Heart left ventricle (tissue), 16 donors: ENCODE results near the gene AAGAB. TPM values are rescaled to one million over a fixed set of nuclear protein-coding genes. Genes with fewer than 3 reads are reported as not detected.
"Not testable (repeated sequence)": the region's sequence is repeated elsewhere in the genome, so short reads cannot be mapped to it uniquely, and the experiment has no call there.

ENCODE experiments used
- ATAC-seq, 4 donors: fragments of 200-7000 bp; cut with Tn5 transposase; one replicate each; pipeline ENCODE4 v1.9.1; 2020 to 2022; ENCODE audit warnings: moderate library complexity in 4 of 4, mild to moderate bottlenecking in 3 of 4, moderate number of reproducible peaks in 1 of 4
- DNase-seq, 5 donors: peaks; one replicate each; pipeline ENCODE4 v3.0.0-alpha.2; 2020
- H3K27ac ChIP-seq, 12 donors: fragments of 200-600 bp; sonication (generic) in 4 of 12; one replicate each; pipeline versions ENCODE4 v1.5.0 to v1.8.0; 2016 to 2022; ENCODE audit warnings: mild to moderate bottlenecking in 2 of 12
- H3K27me3 ChIP-seq, 9 donors: fragments of 200-600 bp; sonication (generic) in 2 of 9; one replicate each; pipeline versions ENCODE4 v1.5.1 to v1.8.0; 2016 to 2022; ENCODE audit warnings: mild to moderate bottlenecking in 3 of 9
- H3K36me3 ChIP-seq, 9 donors: fragments of 200-600 bp; sonication (generic) in 2 of 9; one replicate each; pipeline versions ENCODE4 v1.5.0 to v1.8.0; 2018 to 2022; ENCODE audit warnings: mild to moderate bottlenecking in 2 of 9
- H3K4me1 ChIP-seq, 12 donors: fragments of 200-600 bp; sonication (generic) in 4 of 12; one replicate each; pipeline versions ENCODE4 v1.5.0 to v1.8.0; 2016 to 2022; ENCODE audit warnings: mild to moderate bottlenecking in 3 of 12
- H3K4me3 ChIP-seq, 12 donors: fragments of 200-600 bp; sonication (generic) in 4 of 12; one replicate each; pipeline versions ENCODE4 v1.5.0 to v1.8.0; 2017 to 2022; ENCODE audit warnings: mild to moderate bottlenecking in 9 of 12, moderate library complexity in 4 of 12
- H3K9me3 ChIP-seq, 12 donors: fragments of 200-600 bp; sonication (generic) in 4 of 12; one replicate each; pipeline versions ENCODE4 v1.5.0 to v1.8.0; 2016 to 2022; ENCODE audit warnings: mild to moderate bottlenecking in 1 of 12
- POLR2A ChIP-seq, 2 donors: fragments of 450-650 bp; IDR thresholded peaks; one replicate each; pipeline ENCODE4 v1.6.1; 2017; ENCODE audit warnings: antibody characterized with exemption in 2 of 2, mild to moderate bottlenecking in 2 of 2, moderate library complexity in 2 of 2
- WGBS, 4 donors: extraction: QIAGEN DNeasy Blood & Tissue Kit in 2 of 4; methylation state at CpG; one replicate each; pipeline versions ENCODE4 v1.1.5 to v1.1.7; 2013 to 2018; 5-methylcytosine and 5-hydroxymethylcytosine counted together
- intact Hi-C, 10 donors: fragments of 100-400 bp; cut with DNase I; formaldehyde crosslinking; loops; one replicate each; pipeline versions ENCODE4 v1.11.1 to v1.14.2; 2022
- polyA plus RNA-seq, 2 donors: library from polyadenylated mRNA; stranded (reverse); fragments of 200-250 nt; gene quantifications; one replicate each; pipeline ENCODE4 v1.2.3, GENCODE V29; 2013
- total RNA-seq, 9 donors: library from RNA; depleted of rRNA in 2 of 9; stranded (reverse); fragments of >200 nt in 2 of 9; fragmentation: NEBNext Ultra II Directional in 3 of 9; extraction: Animal tissue kit (Norgen Biotek cat#: 25700) in 3 of 9; gene quantifications; one replicate each; pipeline versions ENCODE4 v1.1.0 to v1.2.4, GENCODE V29; 2016 to 2023
- TF ChIP-seq, protein P1 (sequence below), 12 donors: fragments of 200-600 bp; sonication (generic) in 4 of 12; IDR thresholded peaks; one replicate each; pipeline versions ENCODE4 v1.5.0 to v1.8.0; 2018 to 2022; ENCODE audit warnings: antibody characterized with exemption in 12 of 12, mild to moderate bottlenecking in 5 of 12
- donor health status: ischemic (EF 13 %, LVEDD 7.1; RV severe dilation, severe dysfunction).
- donor health status: healthy with polysubstance abuse.
- donor health status: DM: no; HTN: yes; CAD: no.
- donor health status: DM: no; HTN: no; CAD: no.
- donor health status: ischemic (EF 25% LVEDD 6.9; RV normal size, moderate dysfunction).
- donor health status: ischemic (EF 25% LVEDD 5.7; RV mildly dilated, moderate dysfunction).
- donor health status: healthy.
- donor health status: DM: yes; HTN: yes; CAD: no.
- donor health status: ischemic (EF 35%, LVEDD 5.7; RV mildly dilated, moderate dysfunction).
- donor health status: nonischemic (EF 11% LVEDD 7.7; RV severe dilation, severe dysfunction).
- donor health status: DM: yes; HTN: yes; CAD: no.
- donor health status: PGD.
- donor health status: ischemic (EF 29% LVEDD 5.4; RV normal size, mild dysfunction).
- donor health status: nonischemic (EF 23%, LVEDD 6.1; RV moderate dilation, normal function).

The AAGAB gene
- total and polyA plus RNA-seq, 11 donors: 5.4 to 43.4 (median 28.0) TPM

DNA sequence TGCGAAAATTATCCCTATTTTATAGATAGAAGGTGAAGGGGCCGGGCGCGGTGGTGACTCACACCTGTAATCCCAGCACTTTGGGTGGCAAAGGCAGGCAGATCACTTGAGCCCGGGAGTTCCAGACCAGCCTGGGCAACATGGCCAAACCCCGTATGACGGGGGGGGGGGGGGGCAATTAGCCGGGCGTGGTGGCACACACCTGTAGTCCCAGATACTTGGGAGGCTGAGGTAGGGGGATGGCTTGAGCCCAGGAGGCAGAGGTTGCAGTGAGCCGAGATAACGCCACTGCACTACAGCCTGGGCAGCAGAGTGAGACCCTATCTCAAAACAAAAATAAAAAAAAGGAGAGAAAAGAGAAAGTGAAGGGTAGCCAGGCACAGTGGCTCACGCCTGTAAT is 1.4 kb downstream of the AAGAB start:
- no peak for DNase-seq
- Histone ChIP-seq H3K4me3 (peak overlapping the region in 7 of 12 donors; percentile 73 to 97 (median 88)), H3K27ac (no peak overlapping the region), H3K36me3 (no peaks in the 10 kb centered on the region), H3K4me1 (peaks cover 0 to 29% (median 12%) of the 10 kb centered on the region in 12 donors), H3K27me3 (no peaks in the 10 kb centered on the region), H3K9me3 (no peaks in the 10 kb centered on the region)
- intact Hi-C loops: loop anchor here in 8 of 10 donors (5.0 to 10.0 kb wide), 5 partner anchors 51 to 584 kb away; partner anchors contain the start of gene SMAD3 (in 7 of the 8)
- ATAC-seq: no peak
- TF ChIP-seq, protein P1, sequence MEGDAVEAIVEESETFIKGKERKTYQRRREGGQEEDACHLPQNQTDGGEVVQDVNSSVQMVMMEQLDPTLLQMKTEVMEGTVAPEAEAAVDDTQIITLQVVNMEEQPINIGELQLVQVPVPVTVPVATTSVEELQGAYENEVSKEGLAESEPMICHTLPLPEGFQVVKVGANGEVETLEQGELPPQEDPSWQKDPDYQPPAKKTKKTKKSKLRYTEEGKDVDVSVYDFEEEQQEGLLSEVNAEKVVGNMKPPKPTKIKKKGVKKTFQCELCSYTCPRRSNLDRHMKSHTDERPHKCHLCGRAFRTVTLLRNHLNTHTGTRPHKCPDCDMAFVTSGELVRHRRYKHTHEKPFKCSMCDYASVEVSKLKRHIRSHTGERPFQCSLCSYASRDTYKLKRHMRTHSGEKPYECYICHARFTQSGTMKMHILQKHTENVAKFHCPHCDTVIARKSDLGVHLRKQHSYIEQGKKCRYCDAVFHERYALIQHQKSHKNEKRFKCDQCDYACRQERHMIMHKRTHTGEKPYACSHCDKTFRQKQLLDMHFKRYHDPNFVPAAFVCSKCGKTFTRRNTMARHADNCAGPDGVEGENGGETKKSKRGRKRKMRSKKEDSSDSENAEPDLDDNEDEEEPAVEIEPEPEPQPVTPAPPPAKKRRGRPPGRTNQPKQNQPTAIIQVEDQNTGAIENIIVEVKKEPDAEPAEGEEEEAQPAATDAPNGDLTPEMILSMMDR (IDR thresholded peaks at IDR 0.05): no peak
- no peak for TF ChIP-seq POLR2A (IDR thresholded peaks at IDR 0.05)
- WGBS, 4 donors: 89 to 92% (median 91%) methylated on average over 12 of the region's 12 CpGs

DNA sequence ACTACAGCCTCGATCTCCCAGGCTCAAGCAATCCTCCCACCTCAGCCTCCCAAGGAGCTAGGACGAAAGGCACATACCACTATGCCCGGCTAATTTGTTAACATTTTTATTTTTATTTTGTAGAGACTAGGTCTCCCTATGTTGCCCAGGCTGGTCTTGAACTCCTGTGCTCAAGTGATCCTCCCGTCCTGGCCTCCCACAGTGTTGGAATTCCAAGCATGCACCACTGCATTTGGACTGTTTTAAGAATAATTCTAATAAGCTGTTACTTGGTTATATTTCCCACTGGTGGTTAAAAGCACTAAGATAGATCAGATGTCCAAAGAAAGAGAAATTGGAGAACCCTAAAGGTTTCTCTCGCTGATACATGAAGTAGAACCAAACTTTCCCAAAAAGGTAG is 3.1 kb downstream of the AAGAB start:
- no peak for ATAC-seq
- intact Hi-C loops: loop anchor here in 8 of 10 donors (5.0 to 10.0 kb wide), 5 partner anchors 49 to 586 kb away; partner anchors contain the start of gene SMAD3 (in 7 of the 8)
- H3K27me3 ChIP-seq: no peaks in the 10 kb centered on the region
- 94 to 98% (median 96%) methylated on average over 5 of the region's 5 CpGs for WGBS, 4 donors
- no peak overlapping the region for H3K4me3 ChIP-seq
- H3K9me3 ChIP-seq: peaks cover 0 to 7% (median 0%) of the 10 kb centered on the region in 12 donors
- peaks cover 0 to 29% (median 12%) of the 10 kb centered on the region in 12 donors for H3K4me1 ChIP-seq
- H3K27ac ChIP-seq: no peak overlapping the region
- peaks cover 0 to 5% (median 0%) of the 10 kb centered on the region in 9 donors for H3K36me3 ChIP-seq
- TF ChIP-seq POLR2A (IDR thresholded peaks at IDR 0.05): no peak
- TF ChIP-seq, protein P1 (IDR thresholded peaks at IDR 0.05): no peak
- DNase-seq: no peak

DNA sequence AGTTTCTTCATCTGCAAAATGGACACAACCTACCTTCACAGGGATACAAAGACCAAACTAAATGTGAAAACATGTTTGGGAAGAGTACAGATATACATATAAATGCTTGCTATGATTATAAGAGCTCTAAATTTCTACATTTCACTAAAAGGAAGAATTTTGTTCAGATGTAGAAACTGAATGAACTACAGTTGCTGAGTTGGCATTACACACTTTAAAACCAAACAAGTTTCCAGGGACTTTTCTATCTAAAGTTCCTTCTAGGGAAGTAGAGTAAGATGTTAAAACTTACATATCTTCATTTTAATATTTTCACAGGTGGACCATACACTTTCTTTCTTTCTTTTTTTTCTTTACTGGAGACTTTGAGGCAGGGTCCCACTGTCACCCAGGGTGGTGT is 4.6 kb downstream of the AAGAB start:
- intact Hi-C loops: loop anchor here in 8 of 10 donors (5.0 to 10.0 kb wide), 5 partner anchors 48 to 587 kb away; partner anchors contain the start of gene SMAD3 (in 7 of the 8)
- peaks cover 0 to 7% (median 0%) of the 10 kb centered on the region in 12 donors for H3K9me3 ChIP-seq
- peaks cover 0 to 11% (median 0%) of the 10 kb centered on the region in 9 donors for H3K36me3 ChIP-seq
- no peak overlapping the region for H3K27ac ChIP-seq
- no peaks in the 10 kb centered on the region for H3K27me3 ChIP-seq
- ATAC-seq (no peak), DNase-seq (no peak)
- no peak overlapping the region for H3K4me3 ChIP-seq
- peaks cover 0 to 29% (median 8%) of the 10 kb centered on the region in 12 donors for H3K4me1 ChIP-seq
- TF ChIP-seq POLR2A (IDR thresholded peaks at IDR 0.05): no peak
- TF ChIP-seq, protein P1 (IDR thresholded peaks at IDR 0.05): no peak

DNA sequence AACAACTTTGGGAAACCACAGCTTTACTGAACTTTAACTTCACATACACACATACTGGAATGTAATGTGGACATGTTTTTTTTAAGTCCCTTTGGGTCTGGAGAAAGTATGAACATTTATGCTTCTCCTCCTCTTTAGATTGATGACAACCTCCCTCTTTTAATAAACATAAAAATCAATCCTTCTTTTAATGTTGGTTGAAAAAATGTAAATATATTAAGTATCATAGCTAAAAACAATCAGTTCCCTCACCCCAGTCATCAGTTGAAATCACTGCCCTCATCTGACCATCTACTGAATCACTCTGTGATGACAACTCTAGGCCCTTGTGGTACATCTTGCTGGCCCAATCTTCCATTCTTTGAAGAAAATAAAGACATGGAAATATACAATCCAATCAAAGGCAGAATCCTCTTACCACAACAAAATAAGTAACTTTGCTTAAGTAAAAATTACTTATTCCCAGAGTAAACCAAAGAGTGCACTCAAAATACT is 6.4 kb downstream of the AAGAB start:
- Histone ChIP-seq H3K4me1 (peaks cover 0 to 27% (median 3%) of the 10 kb centered on the region in 12 donors), H3K27me3 (no peaks in the 10 kb centered on the region), H3K4me3 (no peak overlapping the region), H3K9me3 (peaks cover 0 to 7% (median 0%) of the 10 kb centered on the region in 12 donors), H3K36me3 (peaks cover 0 to 11% (median 0%) of the 10 kb centered on the region in 9 donors), H3K27ac (no peak overlapping the region)
- no peak for DNase-seq
- ATAC-seq: no peak
- no peak for TF ChIP-seq POLR2A (IDR thresholded peaks at IDR 0.05)
- TF ChIP-seq, protein P1 (IDR thresholded peaks at IDR 0.05): no peak
- intact Hi-C loops: no loop called here

DNA sequence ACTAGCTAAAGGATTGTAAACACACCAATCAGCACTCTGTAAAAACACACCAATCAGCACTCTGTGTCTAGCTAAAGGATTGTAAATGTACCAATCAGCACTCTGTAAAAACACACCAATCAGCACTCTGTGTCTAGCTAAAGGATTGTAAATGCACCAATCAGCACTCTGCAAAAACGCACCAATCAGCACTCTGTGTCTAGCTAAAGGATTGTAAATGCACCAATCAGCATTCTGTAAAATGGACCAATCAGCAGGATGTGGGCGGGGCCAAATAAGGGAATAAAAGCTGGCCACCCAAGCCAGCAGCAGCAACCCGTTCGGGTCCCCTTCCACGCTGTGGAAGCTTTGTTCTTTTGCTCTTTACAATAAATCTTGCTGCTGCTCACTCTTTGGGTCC is 7.9 kb downstream of the AAGAB start:
- H3K4me3 ChIP-seq, H3K27me3 ChIP-seq, H3K9me3 ChIP-seq, intact Hi-C loops, ATAC-seq, H3K27ac ChIP-seq, DNase-seq: not testable (repeated sequence)
- Histone ChIP-seq H3K4me1 (peaks cover 0 to 29% (median 2%) of the 10 kb centered on the region in 12 donors), H3K36me3 (peaks cover 0 to 11% (median 0%) of the 10 kb centered on the region in 9 donors)
- WGBS, 4 donors: 97 to 99% (median 98%) methylated on average over 5 of the region's 5 CpGs
